Pancreas (tissue), 10 donors: ENCODE measurements around the gene POLR2J. TPM values are rescaled to one million over a fixed set of nuclear protein-coding genes. Genes with fewer than 3 reads are reported as not detected.

ENCODE experiments used
- ATAC-seq, 4 donors: fragments of 200-7000 bp; cut with Tn5 transposase; one replicate each; pipeline versions ENCODE4 v1.8.0 to v1.9.1; 2020; ENCODE audit warnings: mild to moderate bottlenecking in 4 of 4, moderate library complexity in 4 of 4
- DNase-seq, 6 donors: peaks; one replicate each; pipeline ENCODE4 v3.0.0-alpha.2; 2020
- FAIRE-seq: peaks from 2 replicates; lab custom pipeline; 2012; peaks lifted over from hg19 to GRCh38; lab: Jason Lieb, UNC
- H3K27ac ChIP-seq, 4 donors: fragments of 200-600 bp; sonication (generic); 1 replicate in 3 of 4; 2 replicates in 1 of 4; pipeline versions ENCODE4 v1.5.0 to v1.8.0; 2020
- H3K27me3 ChIP-seq, 4 donors: fragments of 200-600 bp; one replicate each; pipeline ENCODE4 v1.8.0; 2021
- H3K36me3 ChIP-seq, 3 donors: fragments of 200-600 bp; sonication (generic) in 1 of 3; one replicate each; pipeline versions ENCODE4 v1.5.0 to v1.8.0; 2020 to 2021
- H3K4me1 ChIP-seq, 3 donors: fragments of 200-600 bp; one replicate each; pipeline ENCODE4 v1.8.0; 2021
- H3K4me3 ChIP-seq, 4 donors: fragments of 200-600 bp; sonication (generic) in 2 of 4; one replicate each; pipeline versions ENCODE4 v1.5.0 to v1.8.0; 2020 to 2021
- H3K9me3 ChIP-seq, 4 donors: fragments of 200-600 bp; one replicate each; pipeline ENCODE4 v1.8.0; 2021
- CTCF ChIP-seq, 4 donors: fragments of 200-600 bp; sonication (generic) in 3 of 4; IDR thresholded peaks; one replicate each; pipeline versions ENCODE4 v1.5.0 to v1.8.0; 2021; ENCODE audit warnings: antibody characterized with exemption in 4 of 4
- WGBS, 2 donors: extraction: QIAGEN DNeasy Blood & Tissue Kit; methylation state at CpG; one replicate each; pipeline ENCODE4 v1.1.7; 2013; 5-methylcytosine and 5-hydroxymethylcytosine counted together
- intact Hi-C, 3 donors: fragments of 100-400 bp; cut with DNase I; formaldehyde crosslinking; loops; one replicate each; pipeline versions ENCODE4 v1.11.1 to v1.14.2; 2022
- polyA plus RNA-seq, 2 donors: library from polyadenylated mRNA; stranded (reverse); fragments of 200-250 nt; gene quantifications; one replicate each; pipeline ENCODE4 v1.2.3, GENCODE V29; 2013
- total RNA-seq, 6 donors: library from RNA; stranded (reverse); fragmentation: NEBNext Ultra II Directional in 4 of 6; extraction: Animal tissue kit (Norgen Biotek cat#: 25700) in 4 of 6; gene quantifications; one replicate each; pipeline versions ENCODE4 v1.2.1 to v1.2.4, GENCODE V29; 2021 to 2023
- donor health status: healthy with polysubstance abuse.
- donor health status: DM: no; HTN: no; CAD: no; lungs with moderate emphysema.
- donor health status: DM: no; HTN: no; CAD: no.
- donor health status: control.
- donor health status: control.
- donor health status: Bipolar disorder and iron deficiency.
- donor health status: DM: yes; HTN: yes; CAD: no.
- donor health status: DM: no; HTN: no; CAD: no.
- donor health status: DM: no; HTN: no; CAD: no.
- donor health status: DM: yes; HTN: yes; CAD: no.

Gene POLR2J
- total and polyA plus RNA-seq, 8 donors: 16.5 to 59.8 (median 18.4) TPM

- FAIRE-seq (no peak), DNase-seq (peak in 5 of 6 donors; percentile 1 to 55 (median 23)), ATAC-seq (no peak)
- H3K27ac ChIP-seq: no peak overlapping the region
- H3K9me3 ChIP-seq: no peaks in the 10 kb centered on the region
- WGBS, 2 donors: 82 to 83% methylated on average over 23 of the region's 23 CpGs
- no peak for TF ChIP-seq CTCF (IDR thresholded peaks at IDR 0.05)
- intact Hi-C loops: no loop called here
- no peaks in the 10 kb centered on the region for H3K27me3 ChIP-seq
- no peak overlapping the region for H3K4me3 ChIP-seq
- no peaks in the 10 kb centered on the region for H3K4me1 ChIP-seq
- H3K36me3 ChIP-seq: no peaks in the 10 kb centered on the region
These were observed 5.3 kb downstream of the POLR2J start for GRCh38 chr7:102473271-102473991.

- no peak for ATAC-seq
- TF ChIP-seq CTCF (IDR thresholded peaks at IDR 0.05): no peak
- H3K9me3 ChIP-seq: no peaks in the 10 kb centered on the region
- H3K4me1 ChIP-seq: no peaks in the 10 kb centered on the region
- H3K36me3 ChIP-seq: no peaks in the 10 kb centered on the region
- no peak overlapping the region for H3K4me3 ChIP-seq
- DNase-seq: peak in 5 of 6 donors; percentile 2 to 78 (median 37)
- intact Hi-C loops: no loop called here
- no peak for FAIRE-seq
- no peak overlapping the region for H3K27ac ChIP-seq
- 77 to 78% methylated on average over 30 to 31 of the region's 31 CpGs for WGBS, 2 donors
- H3K27me3 ChIP-seq: no peaks in the 10 kb centered on the region
These were observed 6.3 kb downstream of the POLR2J start for GRCh38 chr7:102472126-102473041.

- peak in 5 of 6 donors; percentile 1 to 44 (median 17) for DNase-seq
- intact Hi-C loops: no loop called here
- Histone ChIP-seq H3K36me3 (no peaks in the 10 kb centered on the region), H3K4me3 (no peak overlapping the region), H3K4me1 (no peaks in the 10 kb centered on the region), H3K27ac (no peak overlapping the region), H3K27me3 (no peaks in the 10 kb centered on the region), H3K9me3 (no peaks in the 10 kb centered on the region)
- TF ChIP-seq CTCF (IDR thresholded peaks at IDR 0.05): no peak
- WGBS, 2 donors: 87 to 91% methylated on average over 6 of the region's 6 CpGs
- no peak for FAIRE-seq
- no peak for ATAC-seq
These were observed 7.0 kb downstream of the POLR2J start for GRCh38 chr7:102471791-102472125.

GRCh38 chr7:102469972-102470825, 8.5 kb downstream of the POLR2J start:
- DNase-seq (peak in 5 of 6 donors; percentile 3 to 57 (median 23)), FAIRE-seq (no peak), ATAC-seq (peak in 1 of 4 donors; percentile 23)
- no peak overlapping the region for H3K27ac ChIP-seq
- WGBS, 2 donors: 68 to 72% methylated on average over 20 of the region's 20 CpGs
- H3K27me3 ChIP-seq: no peaks in the 10 kb centered on the region
- no peak for TF ChIP-seq CTCF (IDR thresholded peaks at IDR 0.05)
- no peaks in the 10 kb centered on the region for H3K36me3 ChIP-seq
- no peaks in the 10 kb centered on the region for H3K9me3 ChIP-seq
- no peak overlapping the region for H3K4me3 ChIP-seq
- intact Hi-C loops: no loop called here
- peaks cover 0 to 6% (median 6%) of the 10 kb centered on the region in 3 donors for H3K4me1 ChIP-seq
